Ovary (tissue), 3 donors: ENCODE data around the gene CFAP61.

Experiments
- EP300 ChIP-seq: sonication (generic); formaldehyde crosslinking; IDR thresholded peaks from one replicate; pipeline ENCODE4 v1.6.1; 2017; ENCODE audit warnings: antibody characterized with exemption
- POLR2A ChIP-seq: fragments of 450-650 bp; IDR thresholded peaks from one replicate; pipeline ENCODE4 v1.6.1; 2017; ENCODE audit warnings: antibody characterized with exemption, mild to moderate bottlenecking, moderate library complexity
- TF ChIP-seq, protein P1 (sequence below), 3 donors: fragments of 450-650 bp in 2 of 3; fragments of 200-600 bp in 1 of 3; IDR thresholded peaks; one replicate each; pipeline versions ENCODE4 v1.5.1 to v1.8.0; 2016 to 2022; ENCODE audit warnings: antibody characterized with exemption in 3 of 3, mild to moderate bottlenecking in 1 of 3
- donor health status: DM: no; HTN: no; CAD: no.

DNA sequence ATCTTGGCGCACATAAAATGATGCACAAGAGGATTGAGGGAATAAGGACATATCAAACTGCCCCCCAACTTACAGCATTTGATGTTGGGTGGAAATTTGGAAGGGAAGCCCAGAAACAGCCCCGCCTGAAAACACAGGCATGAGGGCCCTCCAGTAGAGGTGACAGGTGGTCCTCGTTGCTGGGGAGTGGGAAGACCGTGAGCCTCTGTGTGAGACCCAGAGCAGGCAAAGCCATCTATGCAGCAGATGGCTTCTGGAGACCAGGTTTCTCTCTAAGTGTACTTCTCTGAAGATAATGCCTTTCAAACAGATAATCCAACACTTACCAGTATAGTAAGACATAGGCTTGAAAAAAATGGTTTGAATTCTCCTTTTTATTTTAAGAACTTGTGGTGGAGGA, 183.3 kb downstream of the CFAP61 start:
- TF ChIP-seq, protein P1, sequence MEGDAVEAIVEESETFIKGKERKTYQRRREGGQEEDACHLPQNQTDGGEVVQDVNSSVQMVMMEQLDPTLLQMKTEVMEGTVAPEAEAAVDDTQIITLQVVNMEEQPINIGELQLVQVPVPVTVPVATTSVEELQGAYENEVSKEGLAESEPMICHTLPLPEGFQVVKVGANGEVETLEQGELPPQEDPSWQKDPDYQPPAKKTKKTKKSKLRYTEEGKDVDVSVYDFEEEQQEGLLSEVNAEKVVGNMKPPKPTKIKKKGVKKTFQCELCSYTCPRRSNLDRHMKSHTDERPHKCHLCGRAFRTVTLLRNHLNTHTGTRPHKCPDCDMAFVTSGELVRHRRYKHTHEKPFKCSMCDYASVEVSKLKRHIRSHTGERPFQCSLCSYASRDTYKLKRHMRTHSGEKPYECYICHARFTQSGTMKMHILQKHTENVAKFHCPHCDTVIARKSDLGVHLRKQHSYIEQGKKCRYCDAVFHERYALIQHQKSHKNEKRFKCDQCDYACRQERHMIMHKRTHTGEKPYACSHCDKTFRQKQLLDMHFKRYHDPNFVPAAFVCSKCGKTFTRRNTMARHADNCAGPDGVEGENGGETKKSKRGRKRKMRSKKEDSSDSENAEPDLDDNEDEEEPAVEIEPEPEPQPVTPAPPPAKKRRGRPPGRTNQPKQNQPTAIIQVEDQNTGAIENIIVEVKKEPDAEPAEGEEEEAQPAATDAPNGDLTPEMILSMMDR (IDR thresholded peaks at IDR 0.05): no peak
- TF ChIP-seq POLR2A: no peak
- TF ChIP-seq EP300: no peak
